Activated CD4-positive, alpha-beta T cell treated with anti-CD3 and anti-CD28 coated beads for 24 hours (primary cell): Measurements from ENCODE around the gene SETD1B.
"Not testable (repeated sequence)": the region's sequence is repeated elsewhere in the genome, so short reads cannot be mapped to it uniquely, and the experiment has no call there.

Source experiments
- DNase-seq, 2 donors: peaks; one replicate each; pipeline ENCODE4 v3.0.0-alpha.2; 2020; ENCODE audit warnings: low read depth in 2 of 2

SETD1B gene

GRCh38 chr12:121803861-121804416, at the start of gene SETD1B:
Gene SETD1B (plus strand): TSS chr12:121804009. CDS start chr12:121804738, 729 bp downstream.
- DNase-seq, result no peak

- DNase-seq, result no peak
These were observed 49.0 kb upstream of the SETD1B start for GRCh38 chr12:121754836-121755235.

GRCh38 chr12:121755591-121755990, 48.2 kb upstream of the SETD1B start:
- DNase-seq, result no peak

GRCh38 chr12:121758536-121758935, 45.3 kb upstream of the SETD1B start:
- DNase-seq, result not testable (repeated sequence)

GRCh38 chr12:121762269-121762668, 41.5 kb upstream of the SETD1B start:
- no peak for DNase-seq

- DNase-seq, result no peak
These were observed 39.0 kb upstream of the SETD1B start for GRCh38 chr12:121764808-121765207.

- DNase-seq, result no peak
These were observed 38.2 kb upstream of the SETD1B start for GRCh38 chr12:121765573-121765972.

GRCh38 chr12:121766290-121767039, 37.3 kb upstream of the SETD1B start:
- DNase-seq, result no peak

- no peak for DNase-seq
These were observed 36.2 kb upstream of the SETD1B start for GRCh38 chr12:121767525-121768016.

GRCh38 chr12:121769297-121769830, 34.4 kb upstream of the SETD1B start:
- no peak for DNase-seq

GRCh38 chr12:121769831-121770301, 33.9 kb upstream of the SETD1B start:
- DNase-seq, result no peak

- no peak for DNase-seq
These were observed 33.4 kb upstream of the SETD1B start for GRCh38 chr12:121770388-121770787.

GRCh38 chr12:121770813-121771625, 32.8 kb upstream of the SETD1B start:
- DNase-seq, result no peak

- peak in 1 of 2 donors; percentile 75 for DNase-seq
These were observed 30.6 kb upstream of the SETD1B start for GRCh38 chr12:121773011-121773777.

- DNase-seq, result no peak
These were observed 28.8 kb upstream of the SETD1B start for GRCh38 chr12:121774968-121775474.

- no peak for DNase-seq
These were observed 28.3 kb upstream of the SETD1B start for GRCh38 chr12:121775501-121775900.

GRCh38 chr12:121776190-121777098, 27.4 kb upstream of the SETD1B start:
- DNase-seq, result peak; percentile 89 to 94

- no peak for DNase-seq
These were observed 25.0 kb upstream of the SETD1B start for GRCh38 chr12:121778567-121779421.

- no peak for DNase-seq
These were observed 24.4 kb upstream of the SETD1B start for GRCh38 chr12:121779422-121779895.
